Measurements from ENCODE around the gene RAI1. TPM values are rescaled to one million over a fixed set of nuclear protein-coding genes. Genes with fewer than 3 reads are reported as not detected.
"Not testable (repeated sequence)": the region's sequence is repeated elsewhere in the genome, so short reads cannot be mapped to it uniquely, and the experiment has no call there.

RAI1 gene, protein sequence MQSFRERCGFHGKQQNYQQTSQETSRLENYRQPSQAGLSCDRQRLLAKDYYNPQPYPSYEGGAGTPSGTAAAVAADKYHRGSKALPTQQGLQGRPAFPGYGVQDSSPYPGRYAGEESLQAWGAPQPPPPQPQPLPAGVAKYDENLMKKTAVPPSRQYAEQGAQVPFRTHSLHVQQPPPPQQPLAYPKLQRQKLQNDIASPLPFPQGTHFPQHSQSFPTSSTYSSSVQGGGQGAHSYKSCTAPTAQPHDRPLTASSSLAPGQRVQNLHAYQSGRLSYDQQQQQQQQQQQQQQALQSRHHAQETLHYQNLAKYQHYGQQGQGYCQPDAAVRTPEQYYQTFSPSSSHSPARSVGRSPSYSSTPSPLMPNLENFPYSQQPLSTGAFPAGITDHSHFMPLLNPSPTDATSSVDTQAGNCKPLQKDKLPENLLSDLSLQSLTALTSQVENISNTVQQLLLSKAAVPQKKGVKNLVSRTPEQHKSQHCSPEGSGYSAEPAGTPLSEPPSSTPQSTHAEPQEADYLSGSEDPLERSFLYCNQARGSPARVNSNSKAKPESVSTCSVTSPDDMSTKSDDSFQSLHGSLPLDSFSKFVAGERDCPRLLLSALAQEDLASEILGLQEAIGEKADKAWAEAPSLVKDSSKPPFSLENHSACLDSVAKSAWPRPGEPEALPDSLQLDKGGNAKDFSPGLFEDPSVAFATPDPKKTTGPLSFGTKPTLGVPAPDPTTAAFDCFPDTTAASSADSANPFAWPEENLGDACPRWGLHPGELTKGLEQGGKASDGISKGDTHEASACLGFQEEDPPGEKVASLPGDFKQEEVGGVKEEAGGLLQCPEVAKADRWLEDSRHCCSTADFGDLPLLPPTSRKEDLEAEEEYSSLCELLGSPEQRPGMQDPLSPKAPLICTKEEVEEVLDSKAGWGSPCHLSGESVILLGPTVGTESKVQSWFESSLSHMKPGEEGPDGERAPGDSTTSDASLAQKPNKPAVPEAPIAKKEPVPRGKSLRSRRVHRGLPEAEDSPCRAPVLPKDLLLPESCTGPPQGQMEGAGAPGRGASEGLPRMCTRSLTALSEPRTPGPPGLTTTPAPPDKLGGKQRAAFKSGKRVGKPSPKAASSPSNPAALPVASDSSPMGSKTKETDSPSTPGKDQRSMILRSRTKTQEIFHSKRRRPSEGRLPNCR (N-terminal part only)
- 6.0 and 10.6 TPM in 2 replicates for total RNA-seq

DNA sequence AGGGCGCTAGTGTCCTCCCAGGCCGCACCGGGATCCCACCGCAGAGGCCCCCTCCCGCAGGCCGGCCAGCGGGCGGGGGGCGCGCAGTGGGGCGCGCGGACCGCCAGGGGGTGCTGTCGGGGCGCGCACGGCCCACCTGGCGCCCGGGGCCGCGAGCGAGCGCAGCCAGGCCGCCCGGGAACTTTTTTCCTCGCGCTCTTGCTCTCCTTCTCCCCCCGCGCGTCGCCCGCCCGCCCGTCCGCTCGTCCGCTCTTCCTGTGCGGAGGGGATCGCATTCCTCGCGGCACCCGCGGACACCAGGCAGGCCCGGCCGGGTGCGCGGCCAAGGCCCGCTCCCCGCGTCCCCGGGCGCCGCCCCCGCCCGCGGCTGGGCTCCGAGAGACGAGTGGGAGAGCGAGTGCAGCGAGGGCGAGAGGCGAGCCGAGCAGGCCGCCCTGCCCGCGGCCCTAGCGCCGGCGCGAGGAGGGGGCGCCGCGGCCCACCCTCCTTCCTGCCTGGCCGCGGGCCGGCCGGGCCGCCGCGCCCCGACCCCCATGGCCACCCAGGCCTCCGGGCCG, at the start of gene RAI1:
Gene RAI1 (plus strand): TSS at position 272 of the 557 bp plus-strand sequence. CDS start 111,491 bp downstream, outside the sequence.
- peak; percentile 63 to 89 for DNase-seq (ENCODE audit: low read depth in 2 of 2)

GRCh38 chr17:17632690-17633089, 48.6 kb upstream of the RAI1 start:
- peak in 1 of 2 donors; percentile 16 for DNase-seq (ENCODE audit: low read depth in 2 of 2)

DNA sequence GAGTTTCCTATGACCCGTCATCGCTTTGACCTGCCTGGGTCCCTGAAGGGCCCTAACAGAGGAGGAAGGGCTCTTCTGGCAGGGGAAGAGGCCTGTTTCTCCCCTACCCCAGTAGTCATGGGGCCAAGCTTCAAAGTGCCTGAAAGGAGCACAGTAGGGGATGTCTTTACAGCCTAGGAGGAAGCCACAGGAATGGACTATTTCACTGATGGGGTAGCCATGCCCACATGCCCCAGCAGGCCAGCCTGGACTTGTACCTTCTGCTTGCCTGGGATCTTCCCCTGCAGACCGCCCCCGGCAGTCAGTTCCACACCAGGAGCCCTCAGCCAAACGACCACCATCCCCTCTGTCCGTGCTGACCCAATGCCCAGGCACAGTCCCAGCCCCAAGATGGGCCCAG, 47.9 kb upstream of the RAI1 start:
- DNase-seq (ENCODE audit: low read depth in 2 of 2) = no peak

DNA sequence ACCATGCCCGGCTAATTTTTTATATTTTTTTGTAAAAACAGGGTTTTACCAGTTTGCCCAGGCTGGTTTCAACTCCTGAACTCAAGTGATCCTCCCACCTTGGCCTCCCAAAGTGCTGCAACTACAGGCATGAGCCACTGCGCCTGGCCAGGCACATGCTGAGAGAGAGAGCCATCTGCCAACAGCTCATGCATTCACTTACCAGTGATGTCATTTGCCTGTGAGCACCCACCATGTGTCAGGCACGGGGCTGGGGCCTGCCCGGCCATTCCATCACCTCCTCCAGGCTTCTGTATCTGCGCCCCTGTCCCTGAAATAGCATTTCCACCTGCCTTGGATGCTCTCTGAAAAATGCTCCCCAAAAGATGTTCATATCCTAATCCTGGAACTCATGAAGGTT, 46.1 kb upstream of the RAI1 start:
- DNase-seq (ENCODE audit: low read depth in 2 of 2) = no peak

DNA sequence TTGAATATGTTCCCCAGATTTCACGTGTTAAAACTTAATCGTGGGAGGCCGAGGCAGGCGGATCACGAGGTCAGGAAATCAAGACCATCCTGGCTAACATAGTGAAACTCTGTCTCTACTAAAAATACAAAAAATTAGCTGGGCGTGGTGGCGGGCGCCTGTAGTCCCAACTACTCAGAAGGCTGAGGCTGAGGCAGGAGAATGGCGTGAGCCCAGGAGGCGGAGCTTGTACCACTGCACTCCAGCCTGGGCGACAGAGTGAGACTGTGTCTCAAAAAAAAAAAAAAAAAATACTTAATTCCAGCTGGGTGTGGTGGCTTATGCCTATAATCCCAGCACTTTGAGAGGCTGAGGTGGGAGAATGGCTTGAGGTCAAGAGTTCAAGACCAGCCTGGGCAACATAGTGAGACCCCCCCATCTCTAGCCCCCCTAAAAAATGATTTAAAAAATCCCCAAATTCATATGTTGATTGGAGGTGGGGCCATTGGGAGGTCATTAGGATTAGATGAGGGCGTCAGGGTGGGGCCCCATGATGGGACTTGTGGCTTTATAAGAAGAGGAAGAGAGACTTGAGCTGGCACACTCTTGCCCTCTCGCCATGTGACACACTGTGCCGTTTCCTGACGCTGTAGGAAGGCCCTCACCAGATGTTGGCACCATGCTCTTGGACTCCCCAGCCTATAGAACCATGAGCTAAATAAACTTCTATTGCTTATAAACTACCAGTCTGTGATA, 45.6 kb upstream of the RAI1 start:
- DNase-seq (ENCODE audit: low read depth in 2 of 2) = not testable (repeated sequence)

DNA sequence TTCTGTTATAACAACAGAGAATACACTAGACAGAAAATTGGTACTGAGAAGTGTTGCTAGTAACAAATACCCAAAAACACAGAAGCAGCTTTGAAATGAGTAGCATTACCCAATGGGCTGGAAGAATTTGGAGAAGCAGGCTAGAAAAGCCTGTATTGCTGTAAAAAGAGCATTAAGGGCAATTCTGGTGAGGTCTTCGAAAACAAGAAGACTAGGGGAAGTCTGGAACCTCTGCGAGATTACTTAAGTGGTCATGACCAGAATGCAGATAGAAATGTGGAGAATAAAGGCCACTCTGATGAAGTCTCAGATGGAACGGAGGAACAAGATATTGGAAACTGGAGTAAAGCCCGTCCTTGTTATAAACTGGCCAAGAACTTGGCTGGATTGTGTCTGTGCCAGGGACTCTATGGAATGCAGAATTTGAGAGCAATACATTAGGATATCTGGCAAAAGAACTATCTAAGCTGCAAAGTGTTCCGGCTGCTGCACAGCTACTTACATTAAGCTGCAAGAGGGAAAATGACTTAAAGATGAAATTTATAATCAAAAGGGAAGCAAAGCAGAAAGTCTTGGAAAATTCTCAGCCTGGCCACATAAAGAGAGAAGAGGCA, 44.9 kb upstream of the RAI1 start:
- no peak for DNase-seq (ENCODE audit: low read depth in 2 of 2)

DNA sequence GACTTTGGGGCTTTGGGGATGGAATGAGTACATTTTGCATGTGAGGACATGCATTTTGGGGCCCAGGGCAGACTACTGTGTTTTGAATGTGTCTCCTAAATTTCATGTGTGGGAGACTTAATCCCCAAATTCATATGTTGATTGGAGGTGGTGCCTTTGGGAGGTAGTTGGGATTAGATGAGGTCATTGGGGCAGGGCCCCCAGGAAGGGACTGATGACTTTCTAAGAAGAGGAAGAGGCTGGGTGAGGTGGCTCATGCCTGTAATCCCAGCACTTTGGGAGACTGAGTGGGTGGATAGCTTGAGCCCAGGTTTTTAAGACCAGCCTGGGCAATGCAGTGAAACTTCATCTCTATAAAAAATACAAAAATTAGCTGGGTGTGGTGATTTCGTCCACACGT, 42.8 kb upstream of the RAI1 start:
- no peak for DNase-seq (ENCODE audit: low read depth in 2 of 2)

GRCh38 chr17:17639661-17640270, 41.5 kb upstream of the RAI1 start:
- DNase-seq (ENCODE audit: low read depth in 2 of 2) = not testable (repeated sequence)

GRCh38 chr17:17641621-17642409, 39.4 kb upstream of the RAI1 start:
- DNase-seq (ENCODE audit: low read depth in 2 of 2) = peak; percentile 65 to 76

GRCh38 chr17:17645148-17645547, 36.1 kb upstream of the RAI1 start:
- not testable (repeated sequence) for DNase-seq (ENCODE audit: low read depth in 2 of 2)

DNA sequence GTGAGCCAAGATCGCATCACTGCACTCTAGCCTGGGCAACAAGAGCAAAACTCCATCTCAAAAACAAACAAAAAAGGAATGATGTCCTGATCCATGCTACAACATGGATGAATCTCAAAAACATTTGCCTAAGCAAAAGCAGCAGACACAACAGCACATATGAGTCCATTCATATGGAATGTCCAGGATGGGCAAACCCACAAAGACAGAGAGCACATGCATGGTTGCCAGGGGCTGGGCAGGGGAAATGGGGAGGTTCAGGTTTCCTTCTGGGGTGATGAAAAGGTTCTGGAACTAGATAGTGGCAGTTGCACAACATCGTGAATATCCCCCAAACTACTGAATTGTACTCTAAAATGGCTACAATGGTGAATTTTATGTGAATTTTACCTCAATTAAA, 35.3 kb upstream of the RAI1 start:
- DNase-seq (ENCODE audit: low read depth in 2 of 2) = no peak

DNA sequence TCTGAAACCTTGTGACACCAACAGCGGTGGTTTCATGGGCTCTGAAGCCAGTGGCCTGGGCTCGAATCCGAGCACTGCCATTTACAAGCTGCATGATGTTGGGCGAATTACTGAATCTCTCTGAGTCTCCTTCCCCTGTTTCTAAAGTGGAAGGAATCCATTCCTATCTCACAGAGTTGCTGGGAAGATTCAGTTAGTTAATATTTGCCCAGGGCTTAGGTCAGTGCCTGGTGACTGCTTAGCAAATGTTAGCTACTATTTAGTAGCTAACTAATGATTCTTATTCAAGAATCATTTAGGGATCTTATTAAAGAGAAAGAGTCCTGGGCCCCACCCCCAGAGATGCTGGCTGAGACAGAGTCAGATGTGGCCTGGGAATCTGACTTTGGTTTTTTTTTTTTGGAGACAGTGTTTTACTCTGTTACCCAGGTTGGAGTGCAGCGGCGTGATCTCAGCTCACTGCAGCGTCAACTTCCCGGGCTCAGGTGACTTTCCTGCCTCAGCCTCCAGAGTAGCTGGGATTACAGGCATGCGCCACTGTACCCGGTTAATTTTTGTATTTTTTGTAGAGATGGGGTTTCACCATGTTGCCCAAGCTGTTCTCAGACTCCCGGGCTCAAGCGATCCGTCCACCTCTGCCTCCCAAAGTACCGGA, 33.6 kb upstream of the RAI1 start:
- no peak for DNase-seq (ENCODE audit: low read depth in 2 of 2)

- no peak for DNase-seq (ENCODE audit: low read depth in 2 of 2)
Observed at GRCh38 chr17:17648762-17649161, 32.5 kb upstream of the RAI1 start.

DNA sequence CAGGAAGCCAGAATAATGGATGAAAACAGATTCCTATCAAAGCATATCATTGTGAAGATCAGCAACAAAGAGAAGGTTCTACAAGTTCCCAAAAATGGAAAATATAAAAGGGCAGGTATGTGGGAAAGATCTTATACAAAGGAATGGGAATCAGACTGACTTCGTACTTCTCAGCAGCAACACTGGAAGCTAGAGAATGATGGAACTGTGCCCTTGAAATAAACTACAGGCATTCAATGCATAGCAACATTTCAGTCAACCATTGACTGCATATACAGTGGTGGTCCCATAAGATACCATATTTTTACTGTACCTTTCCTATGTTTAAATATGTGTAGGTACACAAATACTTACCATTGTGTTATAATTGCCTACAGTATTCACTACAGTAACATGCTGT, 30.3 kb upstream of the RAI1 start:
- no peak for DNase-seq (ENCODE audit: low read depth in 2 of 2)

GRCh38 chr17:17653343-17653742, 27.9 kb upstream of the RAI1 start:
- DNase-seq (ENCODE audit: low read depth in 2 of 2) = no peak

DNA sequence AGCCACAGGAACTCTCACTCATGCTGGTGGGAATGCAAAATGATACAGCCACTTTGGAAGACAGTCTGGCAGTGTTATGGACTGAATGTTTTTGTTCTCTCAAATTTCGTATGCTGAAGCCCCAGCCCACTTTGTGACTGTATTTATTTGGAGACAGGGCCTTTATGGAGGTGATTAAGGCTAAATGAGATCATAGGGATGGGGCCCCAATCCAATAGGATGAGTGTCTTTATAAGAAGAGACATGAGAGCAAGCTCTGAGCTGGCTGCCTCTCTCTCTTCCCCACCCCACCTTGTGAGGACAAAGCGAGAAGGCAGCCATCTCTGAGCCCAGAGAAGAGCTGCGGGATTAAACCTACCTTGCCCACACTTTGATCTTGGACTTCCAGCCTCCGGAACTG, 21.9 kb upstream of the RAI1 start:
- DNase-seq (ENCODE audit: low read depth in 2 of 2) = no peak

DNA sequence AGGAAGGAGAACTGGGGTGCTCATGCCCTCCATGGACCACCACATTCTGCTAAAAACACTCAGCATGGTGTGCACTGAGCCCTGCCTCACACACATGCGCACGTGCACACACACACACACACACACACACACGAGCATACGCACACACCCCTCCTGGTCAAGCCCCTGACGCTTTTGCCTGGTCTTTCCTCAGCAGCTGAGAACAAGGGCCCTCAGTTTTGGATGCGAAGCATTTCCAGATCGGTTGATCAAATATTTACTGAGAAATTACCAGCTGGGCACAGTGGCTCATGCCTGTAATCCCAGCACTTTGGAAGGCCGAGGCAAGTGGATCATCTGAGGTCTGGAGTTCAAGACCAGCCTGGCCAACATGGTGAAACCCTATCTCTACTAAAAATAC, 20.1 kb upstream of the RAI1 start:
- DNase-seq (ENCODE audit: low read depth in 2 of 2) = no peak

DNA sequence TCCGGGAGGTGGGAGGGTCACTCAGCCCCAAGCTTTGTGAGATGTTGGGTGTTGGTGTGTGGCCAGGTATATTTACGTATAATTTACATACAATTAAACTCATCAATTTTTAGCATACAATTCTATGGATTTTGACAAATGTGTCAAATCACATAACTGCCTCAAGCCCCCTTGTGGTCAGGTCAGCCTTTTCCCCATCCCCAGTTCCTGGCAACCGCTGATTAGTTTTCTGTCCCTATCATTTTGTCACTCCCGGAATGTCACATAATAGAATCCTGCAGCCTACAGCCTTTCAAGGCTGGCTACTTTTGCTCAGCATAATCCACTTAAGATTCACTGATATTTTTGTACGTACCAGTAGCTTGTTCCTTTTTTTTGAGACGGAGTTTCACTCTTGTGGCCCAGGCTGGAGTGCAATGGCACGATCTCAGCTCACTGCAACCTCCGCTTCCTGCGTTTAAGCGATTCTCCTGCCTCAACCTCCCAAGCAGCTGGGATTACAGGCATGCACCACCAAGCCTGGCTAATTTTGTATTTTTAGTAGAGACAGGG, 19.3 kb upstream of the RAI1 start:
- no peak for DNase-seq (ENCODE audit: low read depth in 2 of 2)
